HT-29 (cell line): ENCODE data around the gene ARHGEF19. TPM values are rescaled to one million over a fixed set of nuclear protein-coding genes. Genes with fewer than 3 reads are reported as not detected.
"Not testable (repeated sequence)": the region's sequence is repeated elsewhere in the genome, so short reads cannot be mapped to it uniquely, and the experiment has no call there.

Experiments used
- DNase-seq: peaks from one replicate; pipeline ENCODE4 v3.0.0-alpha.2; 2015; ENCODE audit warnings: low spot score
- total RNA-seq: library from RNA; depleted of rRNA; stranded (reverse); fragments of >200 nt; shearing (Covaris generic); gene quantifications from 2 replicates; pipeline ENCODE4 v1.2.3, GENCODE V29; 2014

ARHGEF19 gene
- total RNA-seq, 1 experiment from 2014 or later: 15.9 TPM

DNA sequence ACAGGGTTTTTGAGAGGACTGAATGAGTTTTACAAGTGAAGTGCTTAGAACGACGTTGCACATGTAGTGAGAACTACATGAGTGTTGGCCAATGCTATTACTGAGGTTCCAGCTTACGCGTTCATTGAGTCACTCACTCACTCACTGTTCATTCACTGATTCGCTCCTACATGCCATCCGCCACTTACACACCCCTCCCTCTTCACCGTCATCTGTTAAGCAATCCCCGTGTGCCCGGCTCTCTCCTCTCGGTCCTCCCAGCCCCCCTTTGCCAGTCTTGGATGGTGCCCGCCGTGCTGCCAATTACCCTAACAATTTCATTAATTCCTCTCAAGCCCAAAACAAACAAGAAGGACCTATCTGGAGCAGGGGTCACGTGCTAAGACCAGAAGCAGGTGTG, 29.3 kb downstream of the ARHGEF19 start:
- peak; percentile 79 for DNase-seq

DNA sequence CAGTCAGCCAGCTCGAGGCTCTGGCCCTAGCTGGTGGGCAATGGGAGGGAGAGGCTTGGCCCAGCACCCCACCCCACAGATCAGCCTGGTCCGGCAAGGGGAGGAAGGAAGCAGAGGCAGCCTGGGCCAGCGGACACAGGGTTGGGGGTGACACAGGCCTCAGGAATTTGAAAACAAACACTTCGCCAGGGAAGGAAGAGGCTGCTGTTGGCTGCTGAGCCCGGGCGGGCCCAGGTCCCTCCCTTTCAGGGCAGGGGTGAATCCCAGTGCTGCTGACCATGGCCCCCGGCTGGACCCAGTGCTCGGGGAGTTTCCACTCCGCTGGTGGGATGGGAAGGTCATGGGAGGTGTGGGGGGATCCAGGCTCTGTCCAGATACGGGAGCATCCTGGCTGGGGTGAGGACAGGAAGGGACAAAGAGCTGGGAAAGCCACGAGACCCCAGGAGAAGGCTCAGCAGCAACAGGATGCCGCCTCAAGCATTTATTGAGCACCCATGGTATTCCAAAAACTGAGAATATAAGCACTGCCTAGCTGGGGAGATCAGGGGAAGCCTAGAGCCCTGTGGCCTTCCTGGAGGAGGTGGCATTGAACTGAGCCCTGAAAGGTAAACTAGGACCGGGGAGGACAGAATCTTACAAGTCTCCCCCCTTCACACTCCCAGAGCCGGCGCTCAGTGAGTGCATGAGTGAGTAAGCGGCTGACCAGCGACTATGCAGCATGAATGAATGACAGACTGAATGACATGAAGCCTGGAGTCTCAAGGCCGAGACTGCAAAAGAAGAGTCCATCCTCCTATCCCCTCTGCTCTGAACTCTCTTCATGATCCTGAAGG, 30.3 kb downstream of the ARHGEF19 start:
- DNase-seq: peak; percentile 94

DNA sequence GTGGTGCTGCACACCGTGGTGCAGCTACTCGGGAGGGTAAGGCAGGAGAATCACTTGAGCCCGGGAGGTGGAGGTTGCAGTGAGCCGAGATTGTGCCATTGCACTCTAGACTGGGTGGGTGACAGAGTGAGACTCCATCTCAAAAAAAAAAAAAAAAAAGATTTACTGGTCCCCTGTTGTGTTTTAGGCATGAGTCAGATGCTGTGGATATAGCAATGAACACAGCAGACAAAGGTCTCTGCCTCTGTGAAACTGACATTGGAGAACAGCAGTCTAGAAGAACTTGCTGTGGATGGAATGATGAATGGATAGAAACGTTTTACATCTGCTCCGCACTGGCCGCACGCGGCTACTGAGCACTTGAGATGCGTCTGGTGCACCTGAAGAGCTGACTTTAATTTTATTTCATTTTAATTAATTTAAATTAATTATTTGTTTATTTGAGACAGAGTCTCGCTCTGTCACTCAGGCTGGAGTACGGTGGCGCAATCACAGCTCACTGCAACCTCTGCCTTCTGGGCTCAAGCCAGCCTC, 32.1 kb downstream of the ARHGEF19 start:
- no peak for DNase-seq

DNA sequence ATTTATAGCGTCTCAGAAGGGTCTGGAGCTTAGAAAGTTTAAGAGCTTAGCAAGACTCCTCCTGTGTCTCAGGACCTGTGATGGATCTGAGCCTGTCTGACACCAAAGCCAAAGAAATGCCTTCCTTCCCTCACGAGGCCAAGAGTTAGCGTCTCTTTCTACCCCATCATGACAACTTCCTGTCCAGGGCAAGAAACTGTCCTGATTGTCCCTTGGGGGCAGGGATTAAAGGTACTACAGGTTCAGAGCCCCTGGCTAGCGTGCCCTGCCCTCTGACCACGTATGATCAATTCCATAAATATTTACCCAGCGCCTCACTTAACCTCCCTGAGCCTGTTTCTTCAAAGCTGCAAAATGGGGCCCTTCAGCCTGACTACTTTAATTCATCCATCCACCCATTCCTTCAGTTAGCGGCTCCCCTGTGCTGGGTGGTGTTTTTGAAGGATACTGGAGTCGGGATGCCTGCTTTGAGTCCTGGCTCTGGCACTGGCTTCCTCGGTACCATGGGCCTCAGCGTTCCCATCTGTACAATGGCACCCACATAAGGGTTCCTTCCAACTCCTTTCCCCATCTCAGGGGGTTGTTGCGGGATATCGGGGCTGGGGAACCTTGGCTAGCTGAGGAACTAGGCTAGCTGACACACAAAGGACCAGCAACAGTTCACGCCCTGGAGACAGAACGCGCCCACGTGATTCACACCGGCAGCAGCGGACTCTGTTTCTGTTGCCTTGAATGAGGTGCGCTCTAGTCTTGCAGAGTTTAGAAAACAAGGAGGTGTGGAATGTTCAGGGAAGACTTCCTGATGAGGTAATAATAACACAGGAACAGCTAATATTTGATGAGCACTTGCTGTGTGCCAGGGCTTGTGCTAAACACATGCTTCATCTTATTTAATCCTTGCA, 33.6 kb downstream of the ARHGEF19 start:
- DNase-seq: peak; percentile 80

DNA sequence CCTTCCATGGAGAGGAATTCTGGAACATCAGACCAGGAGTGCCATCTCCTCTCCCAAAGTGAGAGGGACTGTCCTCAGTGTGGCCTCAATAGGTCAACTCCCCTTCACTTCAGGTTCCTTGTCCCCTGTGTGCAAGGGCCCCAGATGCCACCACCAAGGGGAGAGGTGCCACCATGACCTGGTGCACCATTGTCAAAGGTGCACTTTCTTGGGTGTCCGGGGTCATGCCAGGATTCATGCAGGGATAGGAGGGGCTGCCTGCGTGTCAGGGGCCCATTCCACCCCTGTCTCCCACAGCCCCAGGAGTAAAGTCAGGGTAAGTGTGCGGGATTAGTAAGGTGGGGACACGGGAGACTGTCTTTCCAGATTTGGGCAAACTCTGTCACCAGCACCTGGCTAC, 35.1 kb downstream of the ARHGEF19 start:
- no peak for DNase-seq

DNA sequence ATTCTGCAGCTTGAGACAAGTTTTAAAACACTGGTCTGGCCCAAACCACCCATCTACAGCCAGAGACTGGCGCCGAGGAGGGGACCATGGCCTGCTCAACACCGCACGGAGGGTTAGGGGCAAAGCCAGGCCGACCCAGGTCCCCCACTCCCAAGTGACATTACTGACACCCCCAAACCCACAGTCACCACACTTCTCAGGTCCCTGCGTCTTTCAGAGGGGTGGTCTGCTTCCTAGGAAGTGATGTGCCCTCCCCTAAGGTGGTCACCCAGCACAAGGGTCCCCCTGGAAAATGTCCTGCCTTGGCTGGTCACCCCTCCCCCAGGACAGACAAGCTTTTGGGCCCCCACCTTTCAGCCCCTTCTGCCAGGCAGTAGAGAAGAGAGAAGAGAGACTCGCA, 35.8 kb downstream of the ARHGEF19 start:
- no peak for DNase-seq

DNA sequence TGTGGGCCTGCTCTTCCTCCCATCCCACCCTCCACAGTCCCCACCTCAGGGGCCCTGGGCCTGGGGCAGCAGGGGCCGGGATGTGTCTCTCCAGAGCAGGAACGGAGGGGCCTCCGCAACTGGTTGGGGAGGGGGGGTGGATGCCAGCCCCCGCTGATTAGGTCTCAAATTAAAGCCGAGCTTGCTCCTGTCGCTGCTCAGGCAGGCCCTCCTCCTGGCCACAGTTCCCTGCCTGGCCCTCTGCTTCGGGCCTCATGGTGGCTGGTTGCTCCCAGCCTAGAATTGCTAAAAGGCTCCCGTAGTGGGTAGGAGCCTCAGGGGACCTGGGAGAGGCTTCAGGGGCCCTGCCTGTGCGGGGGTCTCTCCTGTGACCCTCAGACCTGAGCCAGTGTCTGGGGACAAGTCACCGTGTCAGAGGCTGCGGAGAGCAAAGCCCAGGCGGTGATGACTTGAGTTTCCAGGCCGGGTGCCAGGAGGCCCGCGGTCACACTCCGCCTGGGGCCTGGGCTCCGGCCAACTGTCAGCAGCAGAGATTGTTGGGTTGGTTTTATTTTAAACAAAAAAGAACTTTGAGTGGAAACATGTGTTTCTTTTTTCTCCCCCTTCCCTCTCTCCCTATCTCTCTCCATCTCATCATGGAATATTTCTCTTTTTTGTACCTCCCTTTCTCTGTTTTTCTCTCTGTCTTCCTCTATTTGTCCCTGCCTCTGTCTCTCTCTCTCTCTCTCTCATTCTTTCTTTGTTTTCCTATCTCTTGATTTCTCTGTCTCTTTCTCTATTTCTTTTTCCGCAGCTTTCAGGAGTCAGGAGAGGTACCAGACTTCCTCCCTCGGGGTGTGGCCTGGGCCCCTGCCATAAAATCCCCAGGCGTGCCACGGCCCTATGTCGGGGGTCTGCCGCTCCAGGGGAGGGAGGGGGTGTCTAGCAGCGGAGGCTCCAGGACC, 36.6 kb downstream of the ARHGEF19 start:
- DNase-seq: peak; percentile 79

DNA sequence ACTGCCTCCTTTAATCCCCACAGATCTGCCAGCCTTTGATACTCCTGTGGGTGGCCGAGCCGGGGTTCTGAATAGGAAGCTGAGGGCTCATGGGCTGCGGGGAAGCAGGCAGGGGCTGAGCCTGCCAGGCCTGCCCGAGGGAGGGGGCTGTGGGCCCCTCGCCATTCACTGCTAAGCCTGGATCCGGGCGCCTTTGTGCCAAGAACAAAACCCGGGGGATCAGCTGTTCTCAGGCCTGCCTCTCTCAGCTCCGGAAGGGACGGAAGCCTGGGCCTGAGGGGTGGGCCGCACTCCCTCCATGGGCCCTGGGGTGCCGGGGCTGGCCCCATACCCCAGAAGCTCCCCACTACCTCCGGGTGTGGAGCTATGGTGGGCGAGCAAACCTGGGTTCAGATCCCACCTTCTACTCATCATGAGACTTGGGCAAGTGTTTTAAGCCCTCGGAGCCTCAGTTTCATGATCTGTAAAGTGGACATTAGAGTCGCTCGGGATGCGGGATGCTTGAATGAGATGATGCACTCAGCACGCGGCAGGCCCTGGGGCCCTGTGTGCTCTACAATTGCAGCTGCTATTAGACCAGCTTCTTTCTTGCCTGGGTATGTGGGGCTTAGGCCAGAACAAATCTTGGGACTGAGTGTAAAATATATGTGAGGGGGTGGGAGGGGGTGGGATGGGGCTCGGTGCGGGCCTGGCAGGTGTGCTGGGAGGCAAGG, 37.4 kb downstream of the ARHGEF19 start:
- DNase-seq: no peak

DNA sequence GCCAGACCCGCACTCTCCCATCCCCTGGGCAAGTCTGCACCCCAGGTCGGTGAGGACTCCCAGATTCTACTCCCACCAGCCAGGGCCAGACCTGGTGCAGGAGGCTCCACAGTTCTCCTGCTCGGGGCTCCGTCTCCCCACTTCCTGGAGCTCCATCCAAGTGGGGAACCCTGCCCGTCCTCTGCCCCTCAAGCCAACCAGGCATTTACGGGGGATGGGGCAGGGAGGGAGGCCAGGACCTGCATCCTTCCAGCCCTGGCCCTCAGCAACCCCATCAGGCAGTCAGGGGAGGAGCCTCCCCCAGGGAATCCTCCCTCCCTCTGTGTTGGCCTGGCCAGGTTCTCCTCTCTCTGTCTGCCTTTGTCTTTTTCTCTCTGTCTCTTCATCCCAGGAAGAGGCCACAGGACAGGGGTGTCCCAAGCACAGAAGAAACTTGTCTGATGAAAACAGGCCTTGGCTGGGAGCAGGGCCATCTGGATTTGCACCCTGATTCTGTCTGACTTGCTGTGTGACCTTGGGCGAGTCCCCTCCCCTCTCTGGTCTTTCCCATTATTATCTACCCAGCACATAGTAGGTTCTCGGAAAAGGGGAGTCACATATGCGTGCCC, 38.1 kb downstream of the ARHGEF19 start:
- DNase-seq: peak; percentile 41

DNA sequence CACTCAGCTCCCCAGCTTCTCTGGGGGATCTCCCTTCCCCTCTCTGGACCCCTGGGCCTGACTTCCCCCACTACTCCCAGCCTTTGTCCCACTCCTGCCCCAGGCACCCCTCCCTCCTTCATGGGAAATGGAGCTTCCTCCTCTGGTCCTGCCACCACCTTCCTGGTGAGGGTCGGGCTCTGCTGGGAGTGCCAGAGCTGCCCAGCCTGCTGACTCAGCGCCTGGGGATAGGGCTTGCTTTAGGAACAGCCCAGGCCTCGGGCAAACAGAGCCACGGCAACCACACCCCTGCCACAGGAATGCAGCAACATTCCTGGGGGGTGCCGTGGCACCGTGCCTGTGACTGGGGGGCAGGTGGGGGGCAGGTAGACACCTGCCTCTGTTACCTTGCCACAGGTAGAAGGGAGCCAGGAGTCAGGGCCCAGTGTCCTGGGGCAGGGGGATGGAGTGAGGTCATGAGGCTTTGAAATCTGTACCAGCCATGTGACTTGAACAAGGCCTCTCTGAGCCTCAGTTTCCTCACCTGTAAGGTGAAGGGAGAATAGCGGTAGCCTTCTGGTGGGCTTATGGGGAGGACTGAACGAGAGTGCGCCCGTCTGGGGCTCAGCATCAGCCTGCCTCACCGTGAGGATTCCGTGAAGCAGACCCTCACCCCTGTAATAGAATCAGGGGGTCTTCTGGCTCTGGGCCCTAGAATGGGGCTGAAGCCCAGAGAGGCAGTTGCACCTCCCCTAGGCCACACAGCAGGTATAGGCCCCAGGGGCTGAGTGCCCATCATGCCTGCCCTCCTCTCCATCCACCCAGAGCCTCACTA, 38.8 kb downstream of the ARHGEF19 start:
- DNase-seq: peak; percentile 95

DNA sequence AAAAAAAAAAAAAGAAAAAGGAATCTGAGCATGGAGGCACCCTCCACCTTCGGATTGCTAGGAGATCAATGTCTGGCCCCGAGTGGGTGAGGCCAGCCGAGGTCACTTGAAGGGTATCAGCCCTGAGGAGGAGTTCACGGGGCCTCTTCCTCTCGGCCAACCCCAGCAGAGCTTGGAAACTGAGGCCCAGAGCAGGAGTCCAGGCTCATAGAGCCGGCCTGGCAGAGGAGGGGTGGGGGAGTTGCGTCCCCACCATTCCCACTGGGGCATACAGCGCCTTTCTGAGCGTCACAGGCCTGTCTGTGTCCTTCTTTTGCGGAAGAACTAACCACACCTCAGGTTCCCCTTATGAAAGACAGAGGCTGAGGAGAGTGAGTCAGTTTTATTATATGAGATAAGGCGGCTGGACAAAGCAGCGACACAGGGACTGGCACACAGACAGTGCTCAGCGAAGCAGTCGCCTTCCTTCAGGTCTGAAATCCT, 39.4 kb downstream of the ARHGEF19 start:
- DNase-seq: peak; percentile 88

DNA sequence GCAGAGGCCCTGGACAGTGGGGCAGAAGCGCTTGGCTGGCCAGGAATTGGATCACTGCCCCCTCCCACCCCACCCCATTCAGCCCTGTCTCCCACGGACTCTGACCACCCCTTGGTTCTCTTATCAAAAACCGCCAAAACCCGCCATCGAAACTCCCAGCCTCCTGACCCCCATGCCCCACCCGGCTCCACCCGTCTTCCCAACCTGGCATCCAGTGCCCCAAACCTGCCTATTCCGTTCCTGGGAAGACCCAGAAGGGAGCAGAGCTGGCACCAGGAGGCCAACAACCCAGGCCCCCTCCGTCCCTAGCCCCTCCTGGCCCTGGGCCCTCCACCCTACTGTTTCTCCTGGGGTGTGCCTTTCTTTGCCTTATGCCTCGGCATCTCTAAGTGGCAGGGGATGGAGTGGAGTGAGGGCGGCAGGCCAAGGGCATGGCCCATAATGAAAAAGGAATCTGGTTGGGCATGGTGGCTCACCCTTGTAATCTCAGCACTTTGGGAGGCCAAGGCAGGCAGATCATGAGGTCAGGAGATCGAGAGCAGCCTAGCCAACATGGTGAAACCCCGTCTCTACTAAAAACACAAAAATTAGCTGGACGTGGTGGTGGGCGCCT, 40.1 kb downstream of the ARHGEF19 start:
- DNase-seq: no peak

DNA sequence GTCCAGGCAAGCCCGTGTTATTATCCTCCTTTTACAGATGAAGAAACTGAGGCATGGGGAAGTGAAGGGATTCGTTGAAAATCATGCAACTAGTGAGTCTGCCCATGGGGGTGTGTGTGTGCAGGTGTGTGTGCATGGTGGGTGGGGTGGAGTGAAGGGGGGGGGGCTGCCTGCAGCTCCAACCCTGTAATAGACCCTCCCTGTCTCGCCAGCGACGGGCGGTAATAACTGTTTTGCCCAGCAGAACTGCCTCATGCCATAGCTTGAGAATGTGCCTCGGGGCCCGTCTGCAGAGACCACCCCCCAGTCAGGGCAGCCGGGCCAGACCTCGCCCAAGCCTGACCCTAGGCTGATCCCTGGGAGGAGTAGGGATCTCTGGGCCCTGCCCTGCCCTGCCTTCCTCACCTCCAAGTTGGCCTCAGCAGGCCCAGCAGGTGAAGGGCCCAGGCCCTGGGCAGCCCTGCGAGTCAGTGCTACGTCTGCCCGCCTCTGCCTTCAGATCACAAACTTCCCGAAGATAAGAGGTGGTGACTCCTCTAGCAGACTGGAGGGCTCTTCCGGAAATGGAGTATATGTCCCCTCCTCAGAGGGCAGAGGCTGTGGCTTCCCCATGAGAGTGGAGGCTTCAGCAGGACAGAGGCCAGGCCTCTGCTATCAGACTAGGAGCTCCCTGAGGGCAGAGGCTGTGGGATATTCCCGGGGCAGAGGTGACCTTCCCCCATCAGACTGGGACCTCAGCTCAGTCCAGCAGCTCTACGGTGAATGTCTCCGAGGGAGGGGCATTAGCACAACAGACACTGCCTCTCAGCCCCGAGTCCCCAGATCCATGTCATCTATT, 40.9 kb downstream of the ARHGEF19 start:
- no peak for DNase-seq

DNA sequence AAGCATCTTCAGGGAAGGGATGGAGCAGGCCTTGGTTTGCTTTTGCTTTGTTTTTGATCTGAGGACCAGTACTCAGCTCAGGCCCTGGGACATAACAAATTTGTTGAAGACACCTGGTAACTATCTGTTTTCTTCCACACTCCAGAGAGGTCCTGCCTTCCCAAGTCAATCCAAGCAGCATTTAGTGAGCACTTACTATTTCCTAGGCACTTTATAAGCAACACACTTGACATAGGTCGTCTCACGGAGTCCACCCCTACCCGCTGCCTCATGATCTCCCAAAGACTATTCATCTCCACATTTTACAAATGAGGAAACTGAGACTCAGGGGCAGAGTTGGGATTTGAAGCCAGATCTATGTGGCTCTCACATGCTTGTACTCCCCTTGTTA, 42.2 kb downstream of the ARHGEF19 start:
- DNase-seq: no peak

DNA sequence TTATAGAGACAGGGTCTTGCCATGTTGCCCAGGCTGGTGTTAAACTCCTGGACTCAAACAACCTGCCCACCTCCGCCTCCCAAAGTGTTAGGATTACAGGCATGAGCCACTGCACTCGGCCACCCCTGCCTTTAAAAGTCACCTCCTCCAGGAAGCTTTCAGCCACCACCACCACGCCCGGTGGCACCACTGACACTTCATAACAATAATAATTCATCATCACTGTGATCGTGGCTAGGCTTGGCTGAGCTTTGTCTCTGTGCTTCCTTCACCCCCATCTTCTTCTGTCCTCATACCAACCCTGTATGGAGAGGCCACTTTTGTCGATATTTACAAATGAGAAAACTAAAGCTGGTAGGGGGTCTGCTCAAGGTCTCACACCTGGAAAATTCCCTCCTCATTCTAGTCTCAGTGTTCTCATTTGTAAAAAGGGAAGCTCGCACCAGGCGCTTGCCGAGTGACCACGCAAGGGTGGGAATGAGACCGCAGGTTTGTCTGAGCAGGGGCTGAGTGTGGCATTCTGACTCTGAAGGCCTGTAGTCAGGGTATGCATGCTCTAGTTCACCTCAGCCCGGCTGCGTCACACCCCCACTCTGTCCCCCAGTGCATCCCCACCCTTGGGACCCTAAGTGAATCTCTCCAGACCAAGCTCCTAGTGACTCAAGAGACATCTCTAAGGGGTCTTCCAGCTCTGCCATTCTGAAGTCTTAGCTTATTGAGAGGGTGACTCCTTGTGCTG, 43.7 kb downstream of the ARHGEF19 start:
- DNase-seq: no peak

DNA sequence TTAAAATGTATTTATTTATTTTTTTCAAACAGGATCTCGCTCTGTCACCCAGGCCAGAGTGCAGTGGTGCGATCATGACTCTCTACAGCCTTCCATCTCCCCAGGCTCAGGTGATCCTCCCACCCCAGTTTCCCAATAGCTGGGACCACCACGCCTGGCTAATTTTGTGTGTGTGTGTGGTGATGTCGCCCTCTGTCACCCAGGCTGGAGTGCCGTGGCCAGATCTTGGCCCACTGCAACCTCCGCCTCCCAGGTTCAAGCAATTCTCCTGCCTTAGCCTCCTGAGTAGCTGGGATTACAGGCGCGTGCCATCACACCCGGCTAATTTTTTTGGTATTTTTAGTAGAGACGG, 44.3 kb downstream of the ARHGEF19 start:
- DNase-seq: not testable (repeated sequence)
